HG02678 (cell line): ENCODE results near the gene CDH18.
"Not testable (repeated sequence)": the region's sequence is repeated elsewhere in the genome, so short reads cannot be mapped to it uniquely, and the experiment has no call there.

ENCODE experiments used
- ATAC-seq: cut with Tn5 transposase; IDR thresholded peaks from one replicate; pipeline ENCODE4 v1.9.1; 2021; ENCODE audit warnings: mild to moderate bottlenecking, moderate library complexity; ENCODE audit not compliant: unreplicated experiment

Gene CDH18

GRCh38 chr5:19865336-19866089 lies 122.5 kb downstream of the CDH18 start:
- ATAC-seq = no peak

GRCh38 chr5:19862711-19863110 lies 125.3 kb downstream of the CDH18 start:
- no peak for ATAC-seq

- ATAC-seq = no peak
These were observed 129.0 kb downstream of the CDH18 start for GRCh38 chr5:19859020-19859419.

- no peak for ATAC-seq
These were observed 132.1 kb downstream of the CDH18 start for GRCh38 chr5:19855931-19856330.

- ATAC-seq = no peak
These were observed 132.5 kb downstream of the CDH18 start for GRCh38 chr5:19855453-19855852.

GRCh38 chr5:19855031-19855430 lies 133.0 kb downstream of the CDH18 start:
- ATAC-seq = no peak

- no peak for ATAC-seq
These were observed 134.3 kb downstream of the CDH18 start for GRCh38 chr5:19853616-19854240.

- no peak for ATAC-seq
These were observed 150.3 kb downstream of the CDH18 start for GRCh38 chr5:19837536-19838174.

- no peak for ATAC-seq
These were observed 152.6 kb downstream of the CDH18 start for GRCh38 chr5:19835442-19835841.

- not testable (repeated sequence) for ATAC-seq
These were observed 175.3 kb downstream of the CDH18 start for GRCh38 chr5:19812720-19813119.

GRCh38 chr5:19806756-19807155 lies 181.2 kb downstream of the CDH18 start:
- no peak for ATAC-seq

- ATAC-seq = no peak
These were observed 185.3 kb downstream of the CDH18 start for GRCh38 chr5:19802686-19803085.

GRCh38 chr5:19795218-19795617 lies 192.8 kb downstream of the CDH18 start:
- no peak for ATAC-seq

- ATAC-seq = no peak
These were observed 197.1 kb downstream of the CDH18 start for GRCh38 chr5:19790829-19791466.

GRCh38 chr5:19782566-19782965 lies 205.4 kb downstream of the CDH18 start:
- ATAC-seq = no peak

- no peak for ATAC-seq
These were observed 210.6 kb downstream of the CDH18 start for GRCh38 chr5:19777363-19777762.

GRCh38 chr5:19776886-19777285 lies 211.1 kb downstream of the CDH18 start:
- not testable (repeated sequence) for ATAC-seq

GRCh38 chr5:19771174-19771835 lies 216.7 kb downstream of the CDH18 start:
- ATAC-seq = no peak

- no peak for ATAC-seq
These were observed 217.6 kb downstream of the CDH18 start for GRCh38 chr5:19770396-19770795.

GRCh38 chr5:19767987-19768386 lies 220.0 kb downstream of the CDH18 start:
- no peak for ATAC-seq

- ATAC-seq = no peak
These were observed 234.4 kb downstream of the CDH18 start for GRCh38 chr5:19753579-19753978.
